ENCODE results near the gene FOXA2.
"Not testable (repeated sequence)": the region's sequence is repeated elsewhere in the genome, so short reads cannot be mapped to it uniquely, and the experiment has no call there.

Gene FOXA2

GRCh38 chr20:22559711-22560318 is 24.6 kb downstream of the FOXA2 start:
- DNase-seq (ENCODE audit: low spot score) = no peak
- no peak for TF ChIP-seq CTCF (IDR thresholded peaks at IDR 0.05; ENCODE audit: extremely low read depth, missing control alignments)

- no peak for TF ChIP-seq CTCF (IDR thresholded peaks at IDR 0.05; ENCODE audit: extremely low read depth, missing control alignments)
- no peak for DNase-seq (ENCODE audit: low spot score)
Measured at GRCh38 chr20:22557403-22558276, 26.7 kb downstream of the FOXA2 start.

GRCh38 chr20:22556565-22557056 is 27.8 kb downstream of the FOXA2 start:
- DNase-seq (ENCODE audit: low spot score) = no peak

GRCh38 chr20:22555791-22556564 is 28.4 kb downstream of the FOXA2 start:
- DNase-seq (ENCODE audit: low spot score) = no peak
- no peak for TF ChIP-seq CTCF (IDR thresholded peaks at IDR 0.05; ENCODE audit: extremely low read depth, missing control alignments)

More at GRCh38 chr20:22556565-22557056, 27.8 kb downstream of the FOXA2 start:
- TF ChIP-seq CTCF (IDR thresholded peaks at IDR 0.05; ENCODE audit: extremely low read depth, missing control alignments) = no peak

GRCh38 chr20:22554391-22554790 is 30.0 kb downstream of the FOXA2 start:
- no peak for TF ChIP-seq CTCF (IDR thresholded peaks at IDR 0.05; ENCODE audit: extremely low read depth, missing control alignments)
- DNase-seq (ENCODE audit: low spot score) = no peak

- not testable (repeated sequence) for DNase-seq (ENCODE audit: low spot score)
Measured at GRCh38 chr20:22550514-22550913, 33.9 kb downstream of the FOXA2 start.

- no peak for DNase-seq (ENCODE audit: low spot score)
- no peak for TF ChIP-seq CTCF (IDR thresholded peaks at IDR 0.05; ENCODE audit: extremely low read depth, missing control alignments)
Measured at GRCh38 chr20:22548040-22548439, 36.3 kb downstream of the FOXA2 start.
